ENCODE data around the gene SCNN1A. TPM values are rescaled to one million over a fixed set of nuclear protein-coding genes. Genes with fewer than 3 reads are reported as not detected.

The SCNN1A gene
- total RNA-seq, 1 experiment from 2014 or later = 549 TPM

GRCh38 chr12:6363010-6363329 lies 12.4 kb downstream of the SCNN1A start:
- BruUV-seq (replicated peaks) = no TSS peak
- ChIA-PET POLR2A (ENCODE audit: unreplicated experiment) (interaction anchor here (0.6 to 1.6 kb wide), 9 partner anchors 15 to 147 kb away, joined by 3 to 22 read pairs (median 6); partner anchors contain the start of gene TNFRSF1A), CTCF (interaction anchor here (0.6 to 1.4 kb wide), 4 partner anchors 26 to 57 kb away, joined by 3 to 5 read pairs (median 4); no protein-coding TSS in a partner anchor)
- no peaks in the 10 kb centered on the region for H3K9me3 ChIP-seq (ENCODE audit: insufficient read depth, low read depth)
- peaks cover 72% of the 10 kb centered on the region for H3F3A ChIP-seq (ENCODE audit: insufficient read depth, low read depth)
- H4K20me1 ChIP-seq (ENCODE audit: insufficient read depth) = no peaks in the 10 kb centered on the region; the same call in 1 of the 2 replicates
- H3K79me2 ChIP-seq (ENCODE audit: low read depth) = peaks cover 67% of the 10 kb centered on the region
- intact Hi-C loops (cut with micrococcal nuclease; ENCODE audit: unreplicated experiment) = loop anchor here (1.0 to 2.0 kb wide), 3 partner anchors 8 to 146 kb away; no protein-coding TSS in a partner anchor
- peak overlapping the region; percentile 93 for H3K4me2 ChIP-seq
- no peaks in the 10 kb centered on the region for H3K27me3 ChIP-seq (ENCODE audit: insufficient read depth, low read depth)
- no peak overlapping the region for H2AFZ ChIP-seq
- peaks cover 26% of the 10 kb centered on the region for H3K36me3 ChIP-seq (ENCODE audit: low read depth)
- no peak overlapping the region; the same call in 1 of the 2 replicates for H3K4me3 ChIP-seq
- H3K4me1 ChIP-seq (replicated peaks; ENCODE audit: insufficient read depth) = peaks cover 61% of the 10 kb centered on the region
- H3K9me2 ChIP-seq (ENCODE audit: insufficient read depth) = no peaks in the 10 kb centered on the region
- 0 out of 2 replicates have a peak overlapping the region, but pooled peaks have one; percentile 86 for H3K27ac ChIP-seq
- DNase-seq = no peak
- TF ChIP-seq, protein P1, sequence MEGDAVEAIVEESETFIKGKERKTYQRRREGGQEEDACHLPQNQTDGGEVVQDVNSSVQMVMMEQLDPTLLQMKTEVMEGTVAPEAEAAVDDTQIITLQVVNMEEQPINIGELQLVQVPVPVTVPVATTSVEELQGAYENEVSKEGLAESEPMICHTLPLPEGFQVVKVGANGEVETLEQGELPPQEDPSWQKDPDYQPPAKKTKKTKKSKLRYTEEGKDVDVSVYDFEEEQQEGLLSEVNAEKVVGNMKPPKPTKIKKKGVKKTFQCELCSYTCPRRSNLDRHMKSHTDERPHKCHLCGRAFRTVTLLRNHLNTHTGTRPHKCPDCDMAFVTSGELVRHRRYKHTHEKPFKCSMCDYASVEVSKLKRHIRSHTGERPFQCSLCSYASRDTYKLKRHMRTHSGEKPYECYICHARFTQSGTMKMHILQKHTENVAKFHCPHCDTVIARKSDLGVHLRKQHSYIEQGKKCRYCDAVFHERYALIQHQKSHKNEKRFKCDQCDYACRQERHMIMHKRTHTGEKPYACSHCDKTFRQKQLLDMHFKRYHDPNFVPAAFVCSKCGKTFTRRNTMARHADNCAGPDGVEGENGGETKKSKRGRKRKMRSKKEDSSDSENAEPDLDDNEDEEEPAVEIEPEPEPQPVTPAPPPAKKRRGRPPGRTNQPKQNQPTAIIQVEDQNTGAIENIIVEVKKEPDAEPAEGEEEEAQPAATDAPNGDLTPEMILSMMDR (conservative IDR thresholded peaks at IDR 0.05) = no peak
- TF ChIP-seq EZH2 (IDR thresholded peaks at IDR 0.05; ENCODE audit: low read depth) = no peak

- BruUV-seq (replicated peaks) = no TSS peak
- peaks cover 60% of the 10 kb centered on the region for H3K4me1 ChIP-seq (replicated peaks; ENCODE audit: insufficient read depth)
- H2AFZ ChIP-seq = no peak overlapping the region
- peak overlapping the region; percentile 28 for H3K27ac ChIP-seq
- ChIA-PET POLR2A (ENCODE audit: unreplicated experiment) (interaction anchor here (0.6 to 1.3 kb wide), 2 partner anchors 17 to 22 kb away, joined by 5 to 6 read pairs; no protein-coding TSS in a partner anchor), CTCF (interaction anchor here (0.7 to 1.4 kb wide), 3 partner anchors 17 to 58 kb away, joined by 3 to 5 read pairs (median 3); no protein-coding TSS in a partner anchor)
- 0 out of 2 replicates have a peak overlapping the region, but pooled peaks have one; percentile 93 for H3K4me2 ChIP-seq
- H3F3A ChIP-seq (ENCODE audit: insufficient read depth, low read depth) = peaks cover 68% of the 10 kb centered on the region
- DNase-seq = no peak
- no peak overlapping the region for H3K4me3 ChIP-seq
- peaks cover 62% of the 10 kb centered on the region for H3K79me2 ChIP-seq (ENCODE audit: low read depth)
- TF ChIP-seq, protein P1 (conservative IDR thresholded peaks at IDR 0.05) = no peak
- TF ChIP-seq EZH2 (IDR thresholded peaks at IDR 0.05; ENCODE audit: low read depth) = no peak
- no peaks in the 10 kb centered on the region; the same call in 1 of the 2 replicates for H4K20me1 ChIP-seq (ENCODE audit: insufficient read depth)
- no peaks in the 10 kb centered on the region for H3K9me2 ChIP-seq (ENCODE audit: insufficient read depth)
- intact Hi-C loops (cut with micrococcal nuclease; ENCODE audit: unreplicated experiment) = loop anchor here (2.0 kb wide), 2 partner anchors 26 to 146 kb away; no protein-coding TSS in a partner anchor
- H3K9me3 ChIP-seq (ENCODE audit: insufficient read depth, low read depth) = no peaks in the 10 kb centered on the region
- H3K27me3 ChIP-seq (ENCODE audit: insufficient read depth, low read depth) = no peaks in the 10 kb centered on the region
- peaks cover 21% of the 10 kb centered on the region for H3K36me3 ChIP-seq (ENCODE audit: low read depth)
Measured at GRCh38 chr12:6362403-6362802, 13.0 kb downstream of the SCNN1A start.

- H3K4me3 ChIP-seq = no peak overlapping the region
- 0 out of 2 replicates have a peak overlapping the region, but pooled peaks have one; percentile 1 for H3K4me2 ChIP-seq
- POLR2A ChIA-PET (ENCODE audit: unreplicated experiment) = no interaction called here
- no peak overlapping the region for H2AFZ ChIP-seq
- no TSS peak for BruUV-seq (replicated peaks)
- TF ChIP-seq, protein P1 (conservative IDR thresholded peaks at IDR 0.05) = no peak
- no peak for TF ChIP-seq EZH2 (IDR thresholded peaks at IDR 0.05; ENCODE audit: low read depth)
- CTCF ChIA-PET = no interaction called here
- peaks cover 54% of the 10 kb centered on the region for H3K4me1 ChIP-seq (replicated peaks; ENCODE audit: insufficient read depth)
- intact Hi-C loops (cut with micrococcal nuclease; ENCODE audit: unreplicated experiment) = loop anchor here (2.0 kb wide), 2 partner anchors 25 to 145 kb away; no protein-coding TSS in a partner anchor
- H3K9me2 ChIP-seq (ENCODE audit: insufficient read depth) = no peaks in the 10 kb centered on the region
- peaks cover 56% of the 10 kb centered on the region for H3K79me2 ChIP-seq (ENCODE audit: low read depth)
- H4K20me1 ChIP-seq (ENCODE audit: insufficient read depth) = no peaks in the 10 kb centered on the region; the same call in 1 of the 2 replicates
- H3K36me3 ChIP-seq (ENCODE audit: low read depth) = peaks cover 16% of the 10 kb centered on the region; the same call in 1 of the 2 replicates
- H3F3A ChIP-seq (ENCODE audit: insufficient read depth, low read depth) = peaks cover 66% of the 10 kb centered on the region
- H3K27ac ChIP-seq = peak overlapping the region; percentile 28
- no peaks in the 10 kb centered on the region for H3K27me3 ChIP-seq (ENCODE audit: insufficient read depth, low read depth)
- DNase-seq = peak; percentile 53 to 98
- no peaks in the 10 kb centered on the region for H3K9me3 ChIP-seq (ENCODE audit: insufficient read depth, low read depth)
Measured at GRCh38 chr12:6361834-6362233, 13.5 kb downstream of the SCNN1A start.

All from PC-9 (cell line).